Activated T-helper 2 cell treated with anti-CD3 and anti-CD28 coated beads, Interferon-gamma antibody, Interleukin-2, Interleukin-4, amounts not matched to agents 10 μg/mL and 5 μg/mL and 100 μg/mL, durations not matched to agents 14 hours and 24 hours and 36 hours (primary cell): ENCODE measurements around the gene STAG1. TPM values are rescaled to one million over a fixed set of nuclear protein-coding genes. Genes with fewer than 3 reads are reported as not detected.
"Not testable (repeated sequence)": the region's sequence is repeated elsewhere in the genome, so short reads cannot be mapped to it uniquely, and the experiment has no call there.

Source experiments
- DNase-seq: peaks from one replicate; pipeline ENCODE4 v3.0.0; 2021; ENCODE audit warnings: low spot score
- H3K27ac Mint-ChIP-seq: one replicate; pipeline ENCODE4 v1.8.0; 2021; ENCODE audit warnings: mixed read lengths
- H3K27me3 Mint-ChIP-seq: one replicate; pipeline ENCODE4 v1.8.0; 2021; ENCODE audit warnings: low read depth, mixed read lengths
- H3K36me3 Mint-ChIP-seq: one replicate; pipeline ENCODE4 v1.8.0; 2021; ENCODE audit warnings: low read depth, mixed read lengths
- H3K4me1 Mint-ChIP-seq: one replicate; pipeline ENCODE4 v1.8.0; 2021; ENCODE audit warnings: low read depth, mixed read lengths
- H3K4me3 Mint-ChIP-seq: one replicate; pipeline ENCODE4 v1.8.0; 2021; ENCODE audit warnings: low read depth, mild to moderate bottlenecking, moderate library complexity, mixed read lengths
- H3K9me3 Mint-ChIP-seq: one replicate; pipeline ENCODE4 v1.8.0; 2021; ENCODE audit warnings: mixed read lengths
- intact Hi-C: fragments of 100-400 bp; cut with micrococcal nuclease; formaldehyde crosslinking; loops from one replicate; pipeline ENCODE4 v1.15.1; 2023
- total RNA-seq: library from RNA; stranded (reverse); gene quantifications from 2 replicates; pipeline ENCODE4 v1.2.3, GENCODE V29; 2022

Gene STAG1
- total RNA-seq, 1 donor from 2014 or later, result 44.9 TPM

DNA sequence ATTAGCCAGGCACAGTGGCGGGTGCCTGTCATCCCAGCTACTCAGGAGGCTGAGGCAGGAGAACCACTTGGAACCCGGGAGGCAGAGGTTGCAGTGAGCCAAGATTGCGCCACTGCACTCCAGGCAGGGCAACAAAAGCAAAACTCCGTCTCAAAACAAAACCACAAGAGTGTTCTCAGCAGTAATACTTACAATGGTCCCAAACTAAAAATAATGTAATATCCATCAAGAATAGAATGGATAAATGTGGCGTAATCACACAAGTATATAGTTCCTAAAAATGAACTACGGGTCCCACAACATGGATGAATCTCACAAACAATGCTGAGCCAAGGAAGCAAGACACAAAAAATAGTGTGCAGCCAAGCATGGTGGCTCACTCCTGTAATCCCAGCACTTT lies 39.2 kb downstream of the STAG1 start:
- no peak for DNase-seq
- H3K4me1 Mint-ChIP-seq, result peaks cover 8% of the 10 kb centered on the region
- H3K4me3 Mint-ChIP-seq, result no peak overlapping the region
- no peaks in the 10 kb centered on the region for H3K9me3 Mint-ChIP-seq
- H3K27me3 Mint-ChIP-seq, result no peaks in the 10 kb centered on the region
- intact Hi-C loops, result no loop called here
- H3K36me3 Mint-ChIP-seq, result peaks cover 18% of the 10 kb centered on the region
- no peak overlapping the region for H3K27ac Mint-ChIP-seq

GRCh38 chr3:136711888-136712287 lies 40.3 kb downstream of the STAG1 start:
- H3K4me3 Mint-ChIP-seq, H3K4me1 Mint-ChIP-seq, intact Hi-C loops, H3K27ac Mint-ChIP-seq, H3K9me3 Mint-ChIP-seq, H3K27me3 Mint-ChIP-seq, DNase-seq: not testable (repeated sequence)
- peaks cover 27% of the 10 kb centered on the region for H3K36me3 Mint-ChIP-seq

GRCh38 chr3:136711277-136711676 lies 40.9 kb downstream of the STAG1 start:
- DNase-seq, result no peak
- no peaks in the 10 kb centered on the region for H3K27me3 Mint-ChIP-seq
- H3K36me3 Mint-ChIP-seq, result peaks cover 31% of the 10 kb centered on the region
- intact Hi-C loops, result no loop called here
- H3K4me3 Mint-ChIP-seq, result no peak overlapping the region
- H3K4me1 Mint-ChIP-seq, result peaks cover 1% of the 10 kb centered on the region
- no peaks in the 10 kb centered on the region for H3K9me3 Mint-ChIP-seq
- H3K27ac Mint-ChIP-seq, result no peak overlapping the region

GRCh38 chr3:136709775-136710174 lies 42.4 kb downstream of the STAG1 start:
- DNase-seq, intact Hi-C loops, H3K4me1 Mint-ChIP-seq, H3K27me3 Mint-ChIP-seq, H3K9me3 Mint-ChIP-seq, H3K27ac Mint-ChIP-seq, H3K4me3 Mint-ChIP-seq: not testable (repeated sequence)
- H3K36me3 Mint-ChIP-seq, result peaks cover 43% of the 10 kb centered on the region

DNA sequence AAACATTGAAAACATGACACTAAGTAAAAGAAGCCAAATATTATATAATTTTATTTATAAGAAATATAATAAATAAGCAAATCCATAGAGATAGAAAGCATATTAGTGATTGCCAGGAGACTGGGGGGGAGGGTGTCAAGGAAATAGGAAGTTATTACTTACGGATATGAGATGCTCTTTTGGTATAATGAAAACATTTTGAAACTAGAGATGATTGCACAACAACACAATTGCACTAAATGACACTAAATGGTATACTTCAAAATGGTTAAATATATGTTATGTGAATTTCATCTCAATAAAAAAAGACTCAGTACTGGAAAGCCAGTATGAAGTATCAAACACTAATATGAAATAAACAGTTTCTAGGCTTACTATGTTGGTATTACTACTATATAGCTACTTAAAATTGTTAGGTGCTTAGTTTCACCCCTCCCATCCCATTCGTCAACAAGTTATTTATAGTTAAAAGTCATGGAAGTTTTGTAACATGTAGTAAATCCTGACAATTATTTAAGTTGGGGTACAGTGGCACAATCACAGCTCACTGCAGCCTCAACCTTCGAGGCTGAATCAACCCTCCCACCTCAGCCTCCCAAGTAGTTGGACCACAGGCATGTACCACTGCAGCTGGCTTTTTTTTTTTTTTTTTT lies 43.7 kb downstream of the STAG1 start:
- H3K4me3 Mint-ChIP-seq, result no peak overlapping the region

DNA sequence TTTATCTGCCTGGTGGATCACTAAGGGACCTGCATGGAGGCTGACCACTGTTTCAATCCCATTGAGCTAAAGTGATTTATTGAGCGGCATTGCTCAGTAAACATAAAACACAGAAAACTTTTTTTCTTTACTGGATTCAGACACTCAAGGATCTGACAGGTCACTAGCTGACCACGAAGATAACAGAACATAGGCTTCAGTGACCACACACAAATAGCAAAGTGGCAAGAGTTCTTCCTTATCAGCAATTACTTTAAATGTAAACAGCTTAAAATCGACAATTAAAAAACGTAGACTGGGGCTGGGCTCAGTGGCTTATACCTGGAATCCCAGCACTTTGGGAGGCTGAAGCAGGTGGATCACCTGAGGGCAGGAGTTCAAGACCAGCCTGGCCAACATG lies 48.7 kb downstream of the STAG1 start:
- no peaks in the 10 kb centered on the region for H3K27me3 Mint-ChIP-seq
- no peak overlapping the region for H3K27ac Mint-ChIP-seq
- no peak for DNase-seq
- H3K4me1 Mint-ChIP-seq, result peaks cover 3% of the 10 kb centered on the region
- H3K9me3 Mint-ChIP-seq, result peaks cover 20% of the 10 kb centered on the region
- intact Hi-C loops, result no loop called here
- H3K4me3 Mint-ChIP-seq, result no peak overlapping the region
- H3K36me3 Mint-ChIP-seq, result peaks cover 56% of the 10 kb centered on the region

More for the DNA sequence above, 43.7 kb downstream of the STAG1 start:
- Mint-ChIP-seq H3K4me1 (peaks cover 3% of the 10 kb centered on the region), H3K27me3 (no peaks in the 10 kb centered on the region), H3K36me3 (peaks cover 44% of the 10 kb centered on the region), H3K9me3 (peaks cover 3% of the 10 kb centered on the region), H3K27ac (no peak overlapping the region)
- intact Hi-C loops, result no loop called here
- DNase-seq, result no peak

- no peak for DNase-seq
- Mint-ChIP-seq H3K27ac (no peak overlapping the region), H3K27me3 (no peaks in the 10 kb centered on the region), H3K9me3 (peaks cover 53% of the 10 kb centered on the region), H3K4me1 (peaks cover 11% of the 10 kb centered on the region), H3K36me3 (peaks cover 69% of the 10 kb centered on the region), H3K4me3 (no peak overlapping the region)
- intact Hi-C loops, result no loop called here
Observed at GRCh38 chr3:136699271-136699828, 52.8 kb downstream of the STAG1 start.

- H3K4me3 Mint-ChIP-seq, result no peak overlapping the region
- H3K4me1 Mint-ChIP-seq, result peaks cover 12% of the 10 kb centered on the region
- H3K27ac Mint-ChIP-seq, result no peak overlapping the region
- H3K27me3 Mint-ChIP-seq, result no peaks in the 10 kb centered on the region
- no peak for DNase-seq
- H3K36me3 Mint-ChIP-seq, result peaks cover 76% of the 10 kb centered on the region
- intact Hi-C loops, result no loop called here
- H3K9me3 Mint-ChIP-seq, result peaks cover 63% of the 10 kb centered on the region
Observed at GRCh38 chr3:136698361-136698760, 53.8 kb downstream of the STAG1 start.

- H3K27me3 Mint-ChIP-seq, result no peaks in the 10 kb centered on the region
- H3K4me3 Mint-ChIP-seq, result no peak overlapping the region
- H3K4me1 Mint-ChIP-seq, result peaks cover 12% of the 10 kb centered on the region
- peaks cover 73% of the 10 kb centered on the region for H3K9me3 Mint-ChIP-seq
- intact Hi-C loops, result no loop called here
- peaks cover 82% of the 10 kb centered on the region for H3K36me3 Mint-ChIP-seq
- no peak for DNase-seq
- H3K27ac Mint-ChIP-seq, result no peak overlapping the region
Observed at GRCh38 chr3:136696797-136697196, 55.4 kb downstream of the STAG1 start.

GRCh38 chr3:136694321-136694720 lies 57.9 kb downstream of the STAG1 start:
- DNase-seq, result no peak
- intact Hi-C loops, result no loop called here
- H3K9me3 Mint-ChIP-seq, result peaks cover 71% of the 10 kb centered on the region
- no peaks in the 10 kb centered on the region for H3K27me3 Mint-ChIP-seq
- peaks cover 78% of the 10 kb centered on the region for H3K36me3 Mint-ChIP-seq
- peaks cover 23% of the 10 kb centered on the region for H3K4me1 Mint-ChIP-seq
- no peak overlapping the region for H3K4me3 Mint-ChIP-seq
- H3K27ac Mint-ChIP-seq, result no peak overlapping the region

DNA sequence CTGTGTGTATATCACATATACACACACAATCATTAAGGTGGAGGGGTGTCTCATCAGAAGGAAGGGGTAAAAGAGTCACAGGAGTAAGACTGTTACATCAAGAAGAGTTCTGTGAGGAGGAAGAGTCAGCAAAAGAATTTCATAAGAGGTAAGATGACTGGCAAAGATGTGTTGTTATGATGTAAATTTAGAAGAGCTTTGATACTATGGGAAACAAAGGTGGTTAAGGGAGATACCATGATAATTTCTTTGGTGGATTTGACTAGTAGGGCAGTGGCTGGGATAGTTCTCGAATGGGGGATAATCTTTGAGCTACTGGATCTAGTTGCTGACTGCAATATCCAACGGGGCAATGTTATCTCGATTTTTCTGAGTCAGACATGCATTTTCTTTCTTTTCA lies 61.6 kb downstream of the STAG1 start:
- Mint-ChIP-seq H3K9me3 (peaks cover 37% of the 10 kb centered on the region), H3K4me1 (peaks cover 22% of the 10 kb centered on the region), H3K36me3 (peaks cover 52% of the 10 kb centered on the region), H3K4me3 (no peak overlapping the region), H3K27ac (no peak overlapping the region), H3K27me3 (no peaks in the 10 kb centered on the region)
- intact Hi-C loops, result no loop called here
- no peak for DNase-seq

DNA sequence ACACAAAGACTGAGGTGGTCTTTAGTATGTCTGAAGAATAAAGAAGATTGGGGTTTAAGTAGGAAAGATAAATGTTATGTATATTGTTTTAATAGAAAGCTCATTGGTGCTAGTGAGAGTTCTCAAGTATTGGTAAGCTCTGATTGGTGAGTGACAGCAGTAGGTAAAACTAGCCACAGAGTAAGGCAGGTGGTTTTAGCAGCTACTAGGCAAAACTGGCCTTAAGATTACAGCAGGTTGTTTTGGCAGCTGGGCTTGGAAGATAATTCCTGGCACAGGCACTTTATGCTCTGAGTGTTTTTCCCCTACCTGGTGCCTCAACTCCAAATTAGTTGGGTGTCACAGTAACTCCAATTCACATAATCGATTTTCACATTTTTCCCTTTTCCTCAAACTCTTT lies 66.3 kb downstream of the STAG1 start:
- no peak for DNase-seq
- intact Hi-C loops, result no loop called here
- Mint-ChIP-seq H3K27ac (no peak overlapping the region), H3K27me3 (no peaks in the 10 kb centered on the region), H3K4me3 (no peak overlapping the region), H3K36me3 (peaks cover 25% of the 10 kb centered on the region), H3K4me1 (peaks cover 17% of the 10 kb centered on the region), H3K9me3 (peaks cover 11% of the 10 kb centered on the region)

- no peak for DNase-seq
- Mint-ChIP-seq H3K9me3 (peaks cover 7% of the 10 kb centered on the region), H3K4me3 (no peak overlapping the region), H3K27me3 (no peaks in the 10 kb centered on the region), H3K27ac (no peak overlapping the region), H3K4me1 (no peaks in the 10 kb centered on the region), H3K36me3 (peaks cover 12% of the 10 kb centered on the region)
- intact Hi-C loops, result no loop called here
Observed at GRCh38 chr3:136682740-136683312, 69.4 kb downstream of the STAG1 start.
